CD14-positive monocyte (primary cell): ENCODE data around the gene LRP8. TPM values are rescaled to one million over a fixed set of nuclear protein-coding genes. Genes with fewer than 3 reads are reported as not detected.

Experiments used
- DNase-seq, 3 donors: peaks; one replicate each; pipeline ENCODE4 v3.0.0-alpha.2; 2011 to 2022
- H2AFZ ChIP-seq: 2 replicates; pipeline ENCODE4 v1.6.0; 2012; ENCODE audit warnings: mild to moderate bottlenecking, low read depth, low read length, inconsistent platforms; ENCODE audit not compliant: insufficient read depth, poor library complexity, severe bottlenecking
- H3K27ac ChIP-seq, 2 donors: 1 replicate in 1 of 2; 2 replicates in 1 of 2; pipeline ENCODE4 v1.5.1; 2012 to 2013; ENCODE audit warnings: low read length in 2 of 2, control low read depth in 1 of 2, inconsistent platforms in 1 of 2, low read depth in 1 of 2, mild to moderate bottlenecking in 1 of 2
- H3K27me3 ChIP-seq, 2 donors: one replicate each; pipeline versions ENCODE4 v1.6.0 to v1.6.1; 2011 to 2013; ENCODE audit warnings: low read length in 2 of 2; ENCODE audit not compliant: control insufficient read depth in 2 of 2, insufficient read depth in 2 of 2
- H3K36me3 ChIP-seq, 2 donors: replicated peaks in 1 of 2; 1 replicate in 1 of 2; 2 replicates in 1 of 2; pipeline versions ENCODE4 v1.5.1 to v1.6.1; 2012 to 2013; ENCODE audit warnings: low read length in 2 of 2, control low read depth in 1 of 2, inconsistent platforms in 1 of 2, mild to moderate bottlenecking in 1 of 2; ENCODE audit not compliant: insufficient read depth in 2 of 2, control insufficient read depth in 1 of 2
- H3K4me1 ChIP-seq, 2 donors: 1 replicate in 1 of 2; 2 replicates in 1 of 2; pipeline versions ENCODE4 v1.5.1 to v1.6.1; 2012 to 2013; ENCODE audit warnings: low read length in 2 of 2, control low read depth in 1 of 2, inconsistent platforms in 1 of 2, mild to moderate bottlenecking in 1 of 2, moderate library complexity in 1 of 2; ENCODE audit not compliant: insufficient read depth in 2 of 2, control insufficient read depth in 1 of 2
- H3K4me2 ChIP-seq: replicated peaks from 2 replicates; pipeline ENCODE3; 2012; ENCODE audit warnings: low read length, moderate library complexity, mild to moderate bottlenecking; ENCODE audit not compliant: poor library complexity, severe bottlenecking; ENCODE audit errors: extremely low read depth
- H3K4me3 ChIP-seq, 3 experiments: fragments of 200-600 bp in 1 of 3; sonication (generic) in 1 of 3; replicated peaks in 1 of 3; 1 replicate in 2 of 3; 2 replicates in 1 of 3; pipeline ENCODE4 v1.5.1; 2011 to 2013; ENCODE audit warnings: low read length in 3 of 3, mild to moderate bottlenecking in 3 of 3, control low read depth in 2 of 3, low read depth in 2 of 3, inconsistent platforms in 1 of 3, moderate library complexity in 1 of 3
- H3K79me2 ChIP-seq: 2 replicates; pipeline ENCODE4 v1.6.0; 2012; ENCODE audit warnings: mild to moderate bottlenecking, control low read depth, inconsistent platforms, low read length, moderate library complexity; ENCODE audit not compliant: insufficient read depth
- H3K9ac ChIP-seq: 2 replicates; pipeline ENCODE4 v1.6.0; 2017; ENCODE audit warnings: low read length, mild to moderate bottlenecking; ENCODE audit not compliant: insufficient read depth, poor library complexity, severe bottlenecking
- H3K9me3 ChIP-seq, 2 donors: replicated peaks in 1 of 2; 1 replicate in 1 of 2; 2 replicates in 1 of 2; pipeline versions ENCODE4 v1.5.1 to v1.6.1; 2012 to 2013; ENCODE audit warnings: low read length in 2 of 2, control low read depth in 1 of 2; ENCODE audit not compliant: control insufficient read depth in 1 of 2, insufficient read depth in 1 of 2
- H4K20me1 ChIP-seq: 2 replicates; pipeline ENCODE4 v1.6.0; 2012; ENCODE audit warnings: mild to moderate bottlenecking, low read length, control low read depth, moderate library complexity; ENCODE audit not compliant: insufficient read depth
- H3K27ac Mint-ChIP-seq, 7 donors: one replicate each; pipeline ENCODE4 v1.8.0; 2020; ENCODE audit warnings: mild to moderate bottlenecking in 7 of 7, mixed read lengths in 7 of 7, moderate library complexity in 6 of 7, inconsistent platforms in 2 of 7
- H3K27me3 Mint-ChIP-seq, 3 donors: one replicate each; pipeline ENCODE4 v1.8.0; 2021 to 2022; ENCODE audit warnings: low read depth in 3 of 3, mild to moderate bottlenecking in 3 of 3, mixed read lengths in 3 of 3, moderate library complexity in 3 of 3, inconsistent platforms in 1 of 3
- H3K36me3 Mint-ChIP-seq, 2 donors: one replicate each; pipeline ENCODE4 v1.8.0; 2020; ENCODE audit warnings: mixed read lengths in 2 of 2, inconsistent platforms in 1 of 2, mild to moderate bottlenecking in 1 of 2
- H3K4me1 Mint-ChIP-seq: one replicate; pipeline ENCODE4 v1.8.0; 2020; ENCODE audit warnings: mild to moderate bottlenecking, mixed read lengths
- H3K4me3 Mint-ChIP-seq, 2 donors: one replicate each; pipeline ENCODE4 v1.8.0; 2020; ENCODE audit warnings: mild to moderate bottlenecking in 2 of 2, mixed read lengths in 2 of 2, moderate library complexity in 1 of 2
- H3K9me3 Mint-ChIP-seq, 7 donors: one replicate each; pipeline ENCODE4 v1.8.0; 2020 to 2022; ENCODE audit warnings: mixed read lengths in 7 of 7, mild to moderate bottlenecking in 6 of 7, moderate library complexity in 6 of 7, inconsistent platforms in 2 of 7
- CTCF ChIP-seq: fragments of 200-600 bp; IDR thresholded peaks from one replicate; pipeline ENCODE4 v1.8.0; 2022; ENCODE audit warnings: antibody characterized with exemption, mild to moderate bottlenecking
- WGBS: methylation state at CpG from one replicate; pipeline ENCODE4 v1.1.5; 2013; ENCODE audit warnings: missing lambda C conversion rate; ENCODE audit not compliant: insufficient coverage; 5-methylcytosine and 5-hydroxymethylcytosine counted together
- intact Hi-C, 2 donors: fragments of 100-400 bp; cut with micrococcal nuclease; formaldehyde crosslinking; loops; one replicate each; pipeline versions ENCODE4 v1.15.0 to v1.15.1; 2023
- polyA plus RNA-seq, 3 donors: library from polyadenylated mRNA; depleted of rRNA in 1 of 3; unstranded in 2 of 3; stranded (reverse) in 1 of 3; fragments of 300-500 nt in 2 of 3; fragments of >200 nt in 1 of 3; fragmentation: Illumina TruSeq in 2 of 3; gene quantifications; 1 replicate in 2 of 3; 2 replicates in 1 of 3; pipeline ENCODE4 v1.2.3, GENCODE V29; 2012 to 2021

The LRP8 gene
- polyA plus RNA-seq, 3 donors: 0.76 to 11.3 (median 0.95) TPM

- H3K36me3 ChIP-seq: peaks cover 10 to 79% of the 10 kb centered on the region in 2 donors
- peaks cover 48 to 82% of the 10 kb centered on the region in 2 donors for H3K36me3 Mint-ChIP-seq
- WGBS: 97% methylated on average over 40 of the region's 48 CpGs
These were observed 51.5 kb downstream of the LRP8 start for GRCh38 chr1:53276153-53276901.

GRCh38 chr1:53275566-53275965 lies 52.3 kb downstream of the LRP8 start:
- no peaks in the 10 kb centered on the region for H3K9me3 Mint-ChIP-seq
- Histone ChIP-seq H3K27me3 (no peaks in the 10 kb centered on the region), H3K27ac (no peak overlapping the region), H2AFZ (no peak overlapping the region), H3K9ac (no peak overlapping the region), H3K9me3 (no peaks in the 10 kb centered on the region), H3K4me3 (no peak overlapping the region), H3K36me3 (peaks cover 17 to 79% of the 10 kb centered on the region in 2 donors), H3K4me1 (no peaks in the 10 kb centered on the region), H3K4me2 (no peak overlapping the region), H4K20me1 (no peaks in the 10 kb centered on the region), H3K79me2 (no peaks in the 10 kb centered on the region)
- DNase-seq: no peak
- no peak for TF ChIP-seq CTCF
- H3K4me1 Mint-ChIP-seq: peaks cover 7% of the 10 kb centered on the region
- H3K36me3 Mint-ChIP-seq: peaks cover 51 to 82% of the 10 kb centered on the region in 2 donors
- WGBS: 100% methylated on average over 1 of the region's 3 CpGs
- H3K27me3 Mint-ChIP-seq: no peaks in the 10 kb centered on the region
- no peak overlapping the region for H3K4me3 Mint-ChIP-seq
- intact Hi-C loops: no loop called here
- peak overlapping the region in 2 of 7 donors; percentile 54 to 61 for H3K27ac Mint-ChIP-seq

More at GRCh38 chr1:53276153-53276901, 51.5 kb downstream of the LRP8 start:
- Mint-ChIP-seq H3K4me3 (no peak overlapping the region), H3K27ac (peak overlapping the region in 2 of 7 donors; percentile 25 to 74), H3K4me1 (peaks cover 7% of the 10 kb centered on the region), H3K27me3 (no peaks in the 10 kb centered on the region), H3K9me3 (no peaks in the 10 kb centered on the region)
- Histone ChIP-seq H3K4me3 (no peak overlapping the region), H3K4me2 (no peak overlapping the region), H4K20me1 (no peaks in the 10 kb centered on the region), H3K27ac (no peak overlapping the region), H3K9ac (no peak overlapping the region), H3K27me3 (no peaks in the 10 kb centered on the region), H3K79me2 (no peaks in the 10 kb centered on the region), H2AFZ (no peak overlapping the region), H3K4me1 (no peaks in the 10 kb centered on the region), H3K9me3 (no peaks in the 10 kb centered on the region)
- no peak for DNase-seq
- intact Hi-C loops: loop anchor here in 1 of 2 donors (2.0 kb wide), 1 partner anchor 116 kb away; no protein-coding TSS in a partner anchor
- no peak for TF ChIP-seq CTCF
